SH-SY5Y (cell line): ENCODE measurements around the gene DDX53.

ENCODE experiments used
- GATA2 ChIP-seq: IDR thresholded peaks from 2 replicates; pipeline ENCODE4 v1.6.1; 2011; ENCODE audit warnings: mild to moderate bottlenecking, low read depth, low read length
- GATA3 ChIP-seq: IDR thresholded peaks from 2 replicates; pipeline ENCODE4 v1.6.1; 2011; ENCODE audit warnings: low read depth, mild to moderate bottlenecking, low read length, moderate library complexity

GRCh38 chrX:22952010-22952409 lies 47.8 kb upstream of the DDX53 start:
- TF ChIP-seq GATA2 (no peak), GATA3 (no peak)
